ENCODE data around the gene ADARB1.
A peak's percentile ranks its signal among the peaks of the same experiment; 100 is the strongest.

Gene ADARB1

DNA sequence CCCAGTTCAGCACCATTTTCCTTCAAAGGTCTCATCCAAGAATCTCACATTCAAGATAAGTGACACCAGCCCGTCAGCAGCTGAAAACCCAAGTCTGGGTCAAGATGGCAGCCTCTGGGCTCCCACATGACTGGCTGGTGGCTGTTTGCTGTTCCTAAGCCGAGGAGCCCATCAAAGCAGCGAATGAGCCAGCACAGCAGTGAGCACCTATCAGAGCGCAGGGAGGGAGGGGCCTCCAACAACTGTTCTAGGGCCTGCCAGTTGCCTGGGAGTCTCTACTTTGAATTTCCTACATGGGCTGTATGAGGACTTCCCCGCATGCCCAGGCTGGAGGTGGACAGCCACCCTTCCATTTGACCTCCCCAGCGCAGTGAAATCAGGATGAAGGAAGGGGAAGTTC, 102.7 kb downstream of the ADARB1 start:
- no peak for DNase-seq

DNA sequence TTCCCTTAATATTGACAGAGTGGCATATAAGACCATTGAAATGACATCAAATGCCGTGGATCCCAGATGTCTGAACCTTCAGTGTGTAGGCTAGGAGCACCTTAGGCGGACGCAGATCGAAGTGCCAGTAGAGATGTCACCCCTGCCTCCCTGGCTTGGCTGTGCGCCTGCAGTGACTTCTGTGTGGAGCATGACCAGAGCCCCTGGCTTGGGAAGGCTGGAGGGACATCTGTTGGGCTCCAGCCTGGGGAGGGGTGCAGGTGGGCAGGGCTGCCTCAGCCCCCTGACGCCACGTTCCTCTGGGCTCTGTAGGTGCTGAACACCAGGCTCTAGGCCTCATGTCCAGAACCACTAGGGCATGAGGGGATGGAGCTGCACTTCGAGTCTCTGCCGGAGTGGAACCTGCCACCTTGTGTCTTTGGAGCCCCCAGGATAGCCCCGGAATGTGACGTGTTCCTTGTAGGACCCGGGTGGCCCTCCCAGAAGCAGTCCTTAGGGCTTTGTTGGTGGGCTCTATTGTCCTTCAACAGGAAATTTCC, 103.8 kb downstream of the ADARB1 start:
- no peak for DNase-seq

DNA sequence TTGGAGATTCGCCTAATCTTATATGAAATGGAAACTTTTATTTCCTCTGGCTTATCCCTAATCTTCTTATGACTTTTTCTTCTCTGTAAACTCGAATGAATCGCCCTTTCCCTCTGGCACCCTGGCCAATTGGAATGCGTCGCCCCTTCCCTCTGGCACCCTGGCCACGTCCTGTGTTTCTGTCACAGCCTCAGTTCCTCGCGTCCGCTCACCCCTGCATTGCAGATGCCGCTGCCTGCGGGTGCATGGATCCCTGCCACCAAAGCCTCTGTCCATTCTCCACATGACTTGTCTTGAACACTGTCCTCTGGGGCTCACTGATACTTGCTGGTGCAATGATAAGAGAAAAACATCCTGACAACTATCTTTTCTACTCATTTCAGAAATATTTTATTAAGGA, 104.6 kb downstream of the ADARB1 start:
- DNase-seq = no peak

- no peak for DNase-seq
Observed at GRCh38 chr21:45179568-45180245, 105.3 kb downstream of the ADARB1 start.

DNA sequence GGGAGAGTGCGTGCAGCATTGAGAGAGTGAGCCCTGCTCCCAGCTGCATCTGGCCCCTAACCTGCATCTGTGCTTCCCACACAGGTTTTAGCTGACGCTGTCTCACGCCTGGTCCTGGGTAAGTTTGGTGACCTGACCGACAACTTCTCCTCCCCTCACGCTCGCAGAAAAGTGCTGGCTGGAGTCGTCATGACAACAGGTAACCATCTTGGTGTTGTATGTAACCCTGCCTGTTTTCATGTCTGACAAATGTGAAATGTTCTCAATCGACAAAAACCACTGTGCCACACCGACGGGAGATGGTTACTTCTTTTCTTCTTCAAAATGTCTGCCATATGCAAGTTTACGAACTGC, 105.8 kb downstream of the ADARB1 start:
- no peak for DNase-seq

DNA sequence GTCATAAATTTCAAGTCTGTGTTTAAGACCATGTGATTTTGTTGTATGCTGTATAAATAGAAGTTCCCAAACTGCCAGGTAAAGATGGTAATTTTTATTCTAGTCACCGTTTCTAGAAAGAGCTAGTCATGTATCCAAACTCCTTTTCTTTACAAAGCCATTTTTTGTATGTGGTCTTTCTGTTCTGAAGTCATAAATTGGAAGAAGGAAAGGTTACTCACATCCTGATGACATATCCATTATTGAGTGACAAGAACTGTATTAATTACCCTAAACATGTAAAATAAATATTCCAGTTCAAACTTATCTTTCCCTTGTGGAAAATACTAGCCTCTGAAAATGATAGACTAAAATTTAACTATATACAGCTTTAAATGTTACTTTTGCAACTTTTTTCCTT, 108.6 kb downstream of the ADARB1 start:
- no peak for DNase-seq

- DNase-seq = no peak
Observed at GRCh38 chr21:45183852-45184251, 109.5 kb downstream of the ADARB1 start.

- DNase-seq = no peak
Observed at GRCh38 chr21:45184869-45185268, 110.5 kb downstream of the ADARB1 start.

DNA sequence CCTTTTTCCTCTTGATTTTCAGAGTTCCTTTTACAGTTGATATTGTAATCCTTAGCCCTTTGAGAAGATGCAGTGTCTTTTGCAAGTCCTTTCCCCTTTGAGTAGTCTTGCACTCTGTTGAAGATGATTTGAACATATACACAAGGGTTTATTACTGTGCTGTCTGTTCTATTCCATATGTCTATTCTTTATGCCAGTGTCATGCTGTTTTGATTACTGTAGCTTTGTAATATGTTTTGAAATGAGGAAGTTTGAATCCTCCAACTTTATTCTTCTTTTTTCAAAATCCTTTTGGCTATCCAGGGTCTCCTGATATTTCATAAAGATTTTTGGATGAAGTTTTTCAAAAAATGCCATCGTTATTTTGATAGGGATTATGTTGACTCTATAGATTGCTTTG, 112.3 kb downstream of the ADARB1 start:
- no peak for DNase-seq

DNA sequence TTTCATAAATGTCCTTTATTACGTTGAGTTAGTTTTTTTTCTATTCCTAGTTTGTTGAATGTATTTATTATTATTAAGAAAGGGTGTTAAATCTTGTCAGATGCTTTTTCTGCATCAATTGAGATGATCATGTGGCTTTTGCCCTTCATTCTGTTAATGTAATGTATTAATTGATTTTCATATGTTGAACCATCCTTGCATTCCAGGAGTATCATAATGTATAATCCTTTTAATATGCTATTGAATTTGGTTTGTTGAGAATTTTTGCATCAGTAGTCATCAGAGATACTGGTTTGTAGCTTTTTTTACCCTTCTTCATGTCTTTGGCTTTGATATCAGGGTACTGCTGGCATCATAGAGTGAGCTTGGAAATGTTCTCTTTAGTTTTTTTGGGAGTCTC, 113.3 kb downstream of the ADARB1 start:
- DNase-seq = peak in 2 of 4 experiments; percentile 14 to 22

DNA sequence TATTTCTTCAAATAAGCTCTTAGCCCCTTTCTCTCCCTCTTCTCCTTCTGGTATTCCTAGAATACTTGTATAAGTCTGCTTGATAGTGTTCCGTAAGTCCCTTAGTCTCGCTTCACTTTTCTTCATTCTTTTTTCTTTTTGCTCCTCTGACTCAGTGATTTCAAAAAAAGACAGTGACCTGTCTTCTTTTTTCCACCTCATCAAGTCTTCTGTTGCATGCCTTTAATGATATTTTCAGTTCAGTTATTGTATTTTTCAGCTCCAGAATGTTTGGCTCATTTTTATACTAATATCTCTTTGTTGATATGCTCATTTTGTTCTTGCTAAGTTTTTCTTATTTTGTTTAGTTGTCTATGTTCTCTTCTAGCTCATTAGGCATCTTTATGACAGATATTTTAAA, 115.6 kb downstream of the ADARB1 start:
- no peak for DNase-seq

DNA sequence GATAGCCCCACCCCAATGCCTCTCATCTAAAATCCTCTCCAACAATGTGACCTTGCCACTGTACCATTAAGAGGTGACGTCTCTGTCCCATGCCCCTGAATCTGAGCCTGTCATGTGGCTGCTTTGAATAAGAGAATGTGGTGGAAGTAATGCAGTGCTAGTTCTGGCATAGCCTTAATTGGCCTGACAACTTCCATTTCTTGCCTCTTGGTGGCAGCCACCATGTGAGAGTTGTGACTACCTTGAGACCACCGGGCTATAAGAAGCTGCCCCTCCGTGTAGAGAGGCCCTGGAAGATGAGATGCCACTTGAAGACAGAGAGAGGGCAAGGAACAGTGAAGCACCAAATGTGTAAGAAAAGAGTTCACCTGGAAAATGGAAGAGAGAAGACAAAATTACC, 118.0 kb downstream of the ADARB1 start:
- no peak for DNase-seq

- DNase-seq = no peak
Observed at GRCh38 chr21:45196620-45197019, 122.2 kb downstream of the ADARB1 start.

- no peak for DNase-seq
Observed at GRCh38 chr21:45199201-45199600, 124.8 kb downstream of the ADARB1 start.

- no peak for DNase-seq
Observed at GRCh38 chr21:45200031-45200430, 125.7 kb downstream of the ADARB1 start.

DNA sequence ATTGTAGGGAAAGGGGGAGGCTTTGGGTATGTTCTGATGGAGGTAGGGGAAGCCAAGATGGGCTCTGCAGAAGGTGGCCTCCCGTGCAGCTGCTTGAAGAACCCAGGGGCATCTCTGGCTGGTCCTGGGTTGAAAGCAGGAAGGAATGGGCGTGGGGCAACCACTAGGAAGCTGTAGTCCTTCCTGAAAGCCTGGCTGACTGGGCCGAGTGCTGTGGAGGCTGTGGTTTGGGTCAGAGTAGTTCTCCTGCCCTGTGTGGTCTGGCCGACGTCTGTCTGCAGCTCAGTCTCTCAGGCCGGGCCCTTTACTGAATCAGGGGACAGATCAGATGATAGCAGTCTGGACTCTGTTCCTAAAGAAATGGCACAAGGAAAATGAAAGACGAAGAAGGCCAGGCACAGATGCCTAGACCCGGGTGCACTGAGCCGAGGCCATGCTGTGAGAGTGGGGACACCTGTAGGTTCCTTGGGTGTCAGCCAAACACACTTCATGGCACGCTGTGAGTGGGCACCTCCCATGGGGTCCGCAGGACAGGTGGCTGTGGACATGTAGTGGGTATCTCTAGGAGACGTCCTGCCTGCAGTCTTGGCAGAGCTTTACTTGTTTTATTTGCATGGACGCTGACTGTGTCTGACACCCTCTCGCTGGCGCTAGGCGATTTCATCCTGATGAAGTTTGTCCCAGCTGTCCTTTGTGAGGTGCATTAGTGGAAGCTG, 126.4 kb downstream of the ADARB1 start:
- peak in 3 of 4 experiments; percentile 13 to 31 (median 20) for DNase-seq

GRCh38 chr21:45202344-45202743, 128.0 kb downstream of the ADARB1 start:
- DNase-seq = no peak

- DNase-seq = no peak
Observed at GRCh38 chr21:45202889-45203288, 128.5 kb downstream of the ADARB1 start.

DNA sequence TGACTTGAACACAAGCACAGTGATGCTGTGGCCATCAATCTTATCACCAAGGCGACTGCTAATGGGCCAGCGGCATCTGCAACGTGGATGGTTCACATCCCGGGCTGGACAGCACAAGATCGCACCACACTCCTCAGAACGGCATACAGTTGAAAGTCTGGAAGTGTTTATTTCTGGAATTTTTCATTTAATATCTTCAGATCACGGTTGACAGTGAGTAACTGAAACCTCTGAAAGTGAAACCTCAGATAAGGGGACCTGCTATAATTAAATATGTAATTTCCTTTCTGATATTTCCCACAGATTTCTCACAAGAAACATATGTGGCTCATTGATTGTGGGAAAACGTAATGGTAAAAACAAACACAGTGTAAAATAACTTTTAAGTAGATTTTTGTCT, 129.6 kb downstream of the ADARB1 start:
- DNase-seq = no peak

GRCh38 chr21:45204395-45204794, 130.0 kb downstream of the ADARB1 start:
- DNase-seq = no peak

DNA sequence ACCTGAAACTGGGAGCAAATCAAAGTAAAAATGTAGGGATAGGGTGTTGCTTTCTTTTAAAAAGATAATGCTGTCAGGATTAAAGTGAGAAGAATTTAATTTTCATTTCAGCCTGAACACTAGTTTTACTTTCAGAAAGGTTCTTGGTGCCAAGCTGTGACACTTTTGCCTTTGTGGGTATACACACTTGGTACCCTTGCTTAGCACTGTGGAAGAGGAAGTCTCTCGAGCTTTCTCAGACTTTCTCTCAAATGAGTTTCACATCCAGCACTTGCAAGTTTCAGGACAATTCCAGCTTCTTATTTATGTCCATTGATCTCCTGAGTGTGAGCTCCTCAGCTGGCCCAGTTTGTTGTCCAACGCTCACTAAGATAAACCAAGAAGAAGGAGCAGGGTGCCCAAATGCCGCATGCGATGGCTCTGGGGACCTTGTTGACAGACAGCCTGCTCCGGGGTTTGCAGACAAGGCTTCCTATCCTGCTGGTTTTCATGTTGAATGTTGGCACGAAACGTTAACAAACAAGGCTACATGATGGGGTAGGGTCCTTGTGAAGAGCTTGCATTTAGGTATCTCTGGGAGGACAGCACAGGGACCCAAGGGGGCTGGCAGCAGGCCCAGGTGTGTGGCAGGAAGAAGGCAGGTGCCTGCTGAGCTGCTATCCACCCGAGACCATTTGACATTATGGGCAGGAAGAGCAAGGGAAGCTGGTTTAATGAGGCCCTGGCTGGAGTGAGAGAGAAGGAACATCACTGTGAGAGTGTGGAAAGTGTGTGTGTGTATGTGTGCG, 133.7 kb downstream of the ADARB1 start:
- peak in 1 of 4 experiments; percentile 37 for DNase-seq

GRCh38 chr21:45208627-45208951, 134.2 kb downstream of the ADARB1 start:
- no peak for DNase-seq

DNA sequence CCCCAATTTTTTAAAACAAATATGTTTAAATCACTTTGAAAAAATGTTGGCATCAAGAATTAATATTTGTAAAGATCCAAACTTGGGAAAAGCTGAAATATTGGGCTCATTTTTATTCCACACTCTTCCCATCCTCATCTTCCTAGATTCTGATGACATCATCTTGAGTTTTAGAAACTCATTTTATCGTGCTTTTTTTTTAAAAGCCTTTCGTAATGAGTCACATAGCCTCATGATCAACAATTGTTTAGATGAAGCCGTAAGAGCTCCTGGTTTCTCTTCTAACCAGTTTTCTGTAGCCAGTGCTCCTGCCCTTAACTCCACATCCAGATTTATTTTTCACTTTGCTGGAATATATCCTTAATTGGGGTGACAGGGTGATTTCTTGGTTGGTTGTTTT, 134.7 kb downstream of the ADARB1 start:
- peak in 2 of 4 experiments; percentile 32 for DNase-seq

All from suppressor macrophage (primary cell).